H1 (cell line): ENCODE measurements around the gene OGFOD2. TPM values are rescaled to one million over a fixed set of nuclear protein-coding genes. Genes with fewer than 3 reads are reported as not detected.

Experiments
- CTCF ChIA-PET: fragments of 300-600 bp; sonication (Branson Sonifier 250); formaldehyde crosslinking; loops from one replicate; lab custom pipeline; 2021; ENCODE audit not compliant: partially characterized antibody; lab: Charles Lee
- POLR2A ChIA-PET: fragments of 300-600 bp; sonication (Branson Sonifier 250); formaldehyde crosslinking; loops from one replicate; lab custom pipeline; 2021; ENCODE audit warnings: inconsistent platforms; ENCODE audit not compliant: partially characterized antibody; lab: Charles Lee
- DNase-seq, 2 experiments: peaks; one replicate each; pipeline versions ENCODE4 v3.0.0 to v3.0.0-alpha.2; 2010 to 2022; ENCODE audit warnings: low spot score in 2 of 2, low read depth in 1 of 2, mixed read lengths in 1 of 2
- FAIRE-seq: peaks from 2 replicates; lab custom pipeline; 2011; peaks lifted over from hg19 to GRCh38; lab: Jason Lieb, UNC
- H2AFZ ChIP-seq: 2 replicates; pipeline ENCODE4 v1.8.1; 2012; ENCODE audit warnings: low read length, inconsistent platforms
- H2AK5ac ChIP-seq: 2 replicates; pipeline ENCODE4 v1.6.1; 2013; ENCODE audit warnings: low read depth, low read length
- H2BK120ac ChIP-seq: replicated peaks from 2 replicates; pipeline ENCODE3; 2013; ENCODE audit warnings: low read depth, low read length, inconsistent platforms
- H2BK12ac ChIP-seq: 2 replicates; pipeline ENCODE4 v1.6.1; 2013; ENCODE audit warnings: low read depth, low read length
- H2BK15ac ChIP-seq: 2 replicates; pipeline ENCODE4 v1.6.1; 2013; ENCODE audit warnings: low read length
- H2BK20ac ChIP-seq: 2 replicates; pipeline ENCODE4 v1.6.1; 2013; ENCODE audit warnings: low read length
- H2BK5ac ChIP-seq: 2 replicates; pipeline ENCODE4 v1.6.1; 2013; ENCODE audit warnings: low read depth, low read length
- H3K14ac ChIP-seq: 2 replicates; pipeline ENCODE4 v1.6.1; 2013; ENCODE audit warnings: inconsistent platforms; ENCODE audit not compliant: insufficient read length
- H3K18ac ChIP-seq: 2 replicates; pipeline ENCODE4 v1.6.1; 2013; ENCODE audit warnings: low read length; ENCODE audit errors: extremely low read depth
- H3K23ac ChIP-seq: 2 replicates; pipeline ENCODE4 v1.6.1; 2013; ENCODE audit warnings: inconsistent platforms; ENCODE audit not compliant: insufficient read length
- H3K23me2 ChIP-seq: 2 replicates; pipeline ENCODE4 v1.6.1; 2013; ENCODE audit warnings: low read depth, low read length
- H3K27ac ChIP-seq: 2 replicates; pipeline ENCODE4 v1.6.1; 2011; ENCODE audit warnings: low read depth, low read length, inconsistent platforms
- H3K27me3 ChIP-seq, 4 experiments: replicated peaks in 1 of 4; 1 replicate in 1 of 4; 2 replicates in 3 of 4; pipeline versions ENCODE4 v1.6.1 to v1.8.1; 2011 to 2013; ENCODE audit warnings: low read length in 3 of 4, mild to moderate bottlenecking in 3 of 4, inconsistent platforms in 2 of 4, mixed read lengths in 2 of 4, moderate library complexity in 1 of 4; ENCODE audit not compliant: control insufficient read depth in 3 of 4, insufficient read depth in 3 of 4; ENCODE audit errors: extremely low read depth in 1 of 4
- H3K36me3 ChIP-seq, 4 experiments: 2 replicates each; pipeline versions ENCODE4 v1.6.1 to v1.8.1; 2011 to 2013; ENCODE audit warnings: mild to moderate bottlenecking in 4 of 4, low read length in 3 of 4, moderate library complexity in 2 of 4, control low read depth in 1 of 4, inconsistent platforms in 1 of 4; ENCODE audit not compliant: insufficient read depth in 4 of 4, control insufficient read depth in 2 of 4
- H3K4ac ChIP-seq: replicated peaks from 2 replicates; pipeline ENCODE3; 2013; ENCODE audit warnings: low read length, low read depth, mixed read lengths, inconsistent platforms; ENCODE audit not compliant: insufficient read length
- H3K4me1 ChIP-seq, 4 experiments: replicated peaks in 1 of 4; 1 replicate in 1 of 4; 2 replicates in 3 of 4; pipeline versions ENCODE4 v1.6.1 to v1.8.1; 2011 to 2013; ENCODE audit warnings: low read length in 3 of 4, inconsistent platforms in 2 of 4, mixed read lengths in 1 of 4; ENCODE audit not compliant: insufficient read depth in 4 of 4, control insufficient read depth in 3 of 4
- H3K4me2 ChIP-seq, 2 experiments: 2 replicates each; pipeline versions ENCODE4 v1.6.1 to v1.8.1; 2011 to 2013; ENCODE audit warnings: low read depth in 2 of 2, low read length in 2 of 2, control low read depth in 1 of 2, inconsistent platforms in 1 of 2, mild to moderate bottlenecking in 1 of 2; ENCODE audit not compliant: insufficient read depth in 1 of 2
- H3K4me3 ChIP-seq, 4 experiments: fragments of 200-600, 300-600 bp in 1 of 4; sonication (generic), shearing (Covaris generic), sonication (Bioruptor Twin) in 1 of 4; 2 replicates each; pipeline versions ENCODE4 v1.5.1 to v1.8.1; 2011 to 2016; ENCODE audit warnings: low read length in 4 of 4, low read depth in 3 of 4, control low read depth in 2 of 4, inconsistent platforms in 2 of 4, mild to moderate bottlenecking in 2 of 4, mixed read lengths in 1 of 4, moderate library complexity in 1 of 4; ENCODE audit not compliant: insufficient read depth in 2 of 4; ENCODE audit errors: extremely low read depth in 1 of 4
- H3K56ac ChIP-seq: replicated peaks from 2 replicates; pipeline ENCODE3; 2013; ENCODE audit warnings: low read depth, mild to moderate bottlenecking, mixed read lengths, low read length, inconsistent platforms; ENCODE audit not compliant: insufficient read length
- H3K79me1 ChIP-seq: 2 replicates; pipeline ENCODE4 v1.6.1; 2013; ENCODE audit warnings: low read depth, low read length, control low read depth
- H3K79me2 ChIP-seq, 2 experiments: 2 replicates each; pipeline versions ENCODE4 v1.6.1 to v1.8.1; 2012 to 2013; ENCODE audit warnings: low read length in 2 of 2, mild to moderate bottlenecking in 2 of 2, inconsistent platforms in 1 of 2; ENCODE audit not compliant: insufficient read depth in 2 of 2, control insufficient read depth in 1 of 2
- H3K9ac ChIP-seq, 4 experiments: replicated peaks in 1 of 4; 1 replicate in 1 of 4; 2 replicates in 3 of 4; pipeline versions ENCODE4 v1.6.1 to v1.8.1; 2011 to 2013; ENCODE audit warnings: low read depth in 3 of 4, low read length in 3 of 4, control low read depth in 2 of 4, mild to moderate bottlenecking in 2 of 4, moderate library complexity in 2 of 4, inconsistent platforms in 1 of 4; ENCODE audit errors: extremely low read depth in 1 of 4
- H3K9me3 ChIP-seq, 2 experiments: 2 replicates each; pipeline versions ENCODE4 v1.6.1 to v1.8.1; 2012 to 2013; ENCODE audit warnings: mild to moderate bottlenecking in 2 of 2, moderate library complexity in 2 of 2, control low read depth in 1 of 2, inconsistent platforms in 1 of 2, low read depth in 1 of 2, low read length in 1 of 2, mixed read lengths in 1 of 2; ENCODE audit not compliant: insufficient read depth in 2 of 2
- H4K20me1 ChIP-seq, 2 experiments: replicated peaks in 1 of 2; 2 replicates each; pipeline versions ENCODE3 to v1.8.1; 2011 to 2013; ENCODE audit warnings: inconsistent platforms in 2 of 2, low read length in 2 of 2, mild to moderate bottlenecking in 1 of 2; ENCODE audit not compliant: insufficient read depth in 2 of 2, control insufficient read depth in 1 of 2
- H4K5ac ChIP-seq: 2 replicates; pipeline ENCODE4 v1.6.1; 2013; ENCODE audit warnings: low read length, low read depth, mixed read lengths, inconsistent platforms; ENCODE audit not compliant: insufficient read length
- H4K8ac ChIP-seq: 2 replicates; pipeline ENCODE4 v1.8.0; 2013; ENCODE audit warnings: mild to moderate bottlenecking, moderate library complexity, low read length, inconsistent platforms; ENCODE audit not compliant: insufficient read depth; ENCODE audit errors: extremely low read depth
- H4K91ac ChIP-seq: replicated peaks from 2 replicates; pipeline ENCODE3; 2013; ENCODE audit warnings: low read length, mixed read lengths, inconsistent platforms; ENCODE audit not compliant: insufficient read length
- RXRA ChIP-seq: IDR thresholded peaks from 2 replicates; pipeline ENCODE4 v1.6.1; 2011; ENCODE audit warnings: low read depth, mild to moderate bottlenecking, low read length, moderate library complexity; ENCODE audit not compliant: insufficient read depth
- WGBS, 2 experiments: shearing (Covaris generic) in 1 of 2; methylation state at CpG; one replicate each; pipeline versions ENCODE4 v1.1.6 to v1.1.7; 2013 to 2015; ENCODE audit warnings: low lambda C conversion rate in 2 of 2, mixed read lengths in 2 of 2, inconsistent platforms in 1 of 2, low coverage in 1 of 2, missing lambda C conversion rate in 1 of 2; ENCODE audit not compliant: insufficient replicate concordance in 2 of 2, insufficient coverage in 1 of 2, insufficient read length in 1 of 2; ENCODE audit errors: extremely low coverage in 1 of 2, missing lambda C conversion rate in 1 of 2; 5-methylcytosine and 5-hydroxymethylcytosine counted together
- polyA plus RNA-seq, 7 experiments: library from polyadenylated mRNA; depleted of rRNA in 3 of 7; stranded (reverse) in 5 of 7; unstranded in 2 of 7; fragments of >200 nt in 5 of 7; fragments of 200-250 nt in 2 of 7; gene quantifications; 1 replicate in 5 of 7; 2 replicates in 1 of 7; 4 replicates in 1 of 7; pipeline versions ENCODE4 v1.2.1 to v1.2.3, GENCODE V29; 2011 to 2013; ENCODE audit warnings: missing spikeins in 2 of 7, mixed read lengths in 2 of 7
- total RNA-seq: library from RNA; stranded (reverse); fragmentation: NEBNext Ultra II Directional; extraction: Animal tissue kit (Norgen Biotek cat#: 25700); gene quantifications from 2 replicates; pipeline ENCODE4 v1.2.1, GENCODE V29; 2021

OGFOD2 gene
- total and polyA plus RNA-seq, 2 of the 8 experiments (the other 6 are each of a cell fraction or from before 2014, with no cell fraction given): 17.3 to 20.3 TPM

- Histone ChIP-seq H3K14ac (no peak overlapping the region), H2BK120ac (no peak overlapping the region), H3K9ac (no peak overlapping the region), H2AFZ (no peak overlapping the region), H3K23ac (no peak overlapping the region), H4K5ac (no peak overlapping the region), H3K4me2 (no peak overlapping the region), H2BK12ac (no peak overlapping the region), H3K9me3 (no peaks in the 10 kb centered on the region), H3K56ac (no peak overlapping the region), H2BK5ac (no peak overlapping the region), H3K27ac (no peak overlapping the region), H4K91ac (no peak overlapping the region), H3K79me1 (no peaks in the 10 kb centered on the region), H3K36me3 (no peaks in the 10 kb centered on the region), H3K27me3 (no peaks in the 10 kb centered on the region), H3K23me2 (no peaks in the 10 kb centered on the region), H3K18ac (no peak overlapping the region), H3K4me1 (peaks cover 0 to 3% (median 0%) of the 10 kb centered on the region in 4 experiments; a peak in 1 of 7 replicates), H4K20me1 (no peaks in the 10 kb centered on the region), H2BK20ac (no peak overlapping the region), H3K79me2 (no peaks in the 10 kb centered on the region), H4K8ac (no peak overlapping the region; the same call in 1 of the 2 replicates), H3K4ac (no peak overlapping the region), H2BK15ac (no peak overlapping the region), H2AK5ac (no peak overlapping the region), H3K4me3 (no peak overlapping the region)
- no peak for FAIRE-seq
- 92% methylated on average over 18 of the region's 18 CpGs; no CpG with 5 or more reads in 1 of the 2 experiments for whole genome bisulfite sequencing, 2 experiments
- ChIA-PET POLR2A (interaction anchor here (1.0 kb wide), 1 partner anchor 211 kb away, joined by 3 read pairs; the partner anchor contains the start of genes MPHOSPH9 and MTRFR), CTCF (interaction anchor here (0.8 to 2.9 kb wide), 6 partner anchors 10 to 216 kb away, joined by 3 to 8 read pairs (median 5); no protein-coding TSS in a partner anchor)
- TF ChIP-seq RXRA: no peak
- DNase-seq: no peak
Observed at GRCh38 chr12:123021688-123022604, 46.9 kb downstream of the OGFOD2 start.
